ENCODE measurements around the gene SLC25A21.

Gene SLC25A21

GRCh38 chr14:36684946-36685345 lies 487.5 kb downstream of the SLC25A21 start:
- CTCF ChIA-PET = interaction anchor here (0.7 to 2.1 kb wide), 2 partner anchors 29 to 1163 kb away, joined by 4 to 5 read pairs; no protein-coding TSS in a partner anchor

GRCh38 chr14:36683083-36683724 lies 489.2 kb downstream of the SLC25A21 start:
- ChIA-PET POLR2A (no interaction called here), CTCF (interaction anchor here (0.8 kb wide), 1 partner anchor 27 kb away, joined by 3 read pairs; no protein-coding TSS in a partner anchor)
- no peak overlapping the region for H3K27ac ChIP-seq (ENCODE audit: extremely low read depth, low read depth, low read length)
- H3K4me1 ChIP-seq (ENCODE audit: control insufficient read depth, insufficient read depth, low read length) = peaks cover 6% of the 10 kb centered on the region
- H3K4me3 ChIP-seq (ENCODE audit: low read depth, low read length) = no peak overlapping the region
- peaks cover 0 to 2% of the 10 kb centered on the region in 2 experiments; a peak in 1 of 3 replicates for H3K36me3 ChIP-seq (ENCODE audit: control insufficient read depth in 2 of 2, insufficient read depth in 1 of 2, low read length in 2 of 2)
- H3K9me3 ChIP-seq (ENCODE audit: control insufficient read depth, insufficient read depth, low read depth, low read length) = no peaks in the 10 kb centered on the region
- no peak for TF ChIP-seq ZNF221 (tag by site-specific recombination; IDR thresholded peaks at IDR 0.05; ENCODE audit: borderline replicate concordance)
- TF ChIP-seq ZNF324 (tag by site-specific recombination; IDR thresholded peaks at IDR 0.05) = no peak
- TF ChIP-seq ZNF416 (tag by site-specific recombination; IDR thresholded peaks at IDR 0.05) = no peak
- TF ChIP-seq ZNF335 (tag by site-specific recombination; conservative IDR thresholded peaks at IDR 0.05) = no peak
- 0 out of 2 replicates have a peak, but pooled peaks have one; percentile 27 for TF ChIP-seq IKZF3 (tag by site-specific recombination; IDR thresholded peaks at IDR 0.05)
- no peak for TF ChIP-seq ZEB2 (tag by site-specific recombination; IDR thresholded peaks at IDR 0.05)
- no peak for TF ChIP-seq PRDM6 (tag by site-specific recombination; IDR thresholded peaks at IDR 0.05)
- no peak for TF ChIP-seq FEZF1 (tag by site-specific recombination; IDR thresholded peaks at IDR 0.05)
- TF ChIP-seq ZNF391 (tag by site-specific recombination; IDR thresholded peaks at IDR 0.05; ENCODE audit: borderline replicate concordance, low read depth) = no peak
- TF ChIP-seq PBX3 (CRISPR knock-in tag; IDR thresholded peaks at IDR 0.05) = no peak
- TF ChIP-seq ZFP3 (tag by site-specific recombination; IDR thresholded peaks at IDR 0.05; ENCODE audit: low read depth) = no peak
- no peak for TF ChIP-seq TCF7L2 (IDR thresholded peaks at IDR 0.05; ENCODE audit: borderline replicate concordance, low read depth, low read length)
- peak; percentile 53 for TF ChIP-seq ZNF341 (tag by site-specific recombination; IDR thresholded peaks at IDR 0.05; ENCODE audit: low read depth)

More at GRCh38 chr14:36684946-36685345, 487.5 kb downstream of the SLC25A21 start:
- no peaks in the 10 kb centered on the region for H3K36me3 ChIP-seq (ENCODE audit: control insufficient read depth in 2 of 2, insufficient read depth in 1 of 2, low read length in 2 of 2)
- no peak overlapping the region for H3K4me3 ChIP-seq (ENCODE audit: low read depth, low read length)
- no peaks in the 10 kb centered on the region for H3K9me3 ChIP-seq (ENCODE audit: control insufficient read depth, insufficient read depth, low read depth, low read length)
- TF ChIP-seq, protein P1, sequence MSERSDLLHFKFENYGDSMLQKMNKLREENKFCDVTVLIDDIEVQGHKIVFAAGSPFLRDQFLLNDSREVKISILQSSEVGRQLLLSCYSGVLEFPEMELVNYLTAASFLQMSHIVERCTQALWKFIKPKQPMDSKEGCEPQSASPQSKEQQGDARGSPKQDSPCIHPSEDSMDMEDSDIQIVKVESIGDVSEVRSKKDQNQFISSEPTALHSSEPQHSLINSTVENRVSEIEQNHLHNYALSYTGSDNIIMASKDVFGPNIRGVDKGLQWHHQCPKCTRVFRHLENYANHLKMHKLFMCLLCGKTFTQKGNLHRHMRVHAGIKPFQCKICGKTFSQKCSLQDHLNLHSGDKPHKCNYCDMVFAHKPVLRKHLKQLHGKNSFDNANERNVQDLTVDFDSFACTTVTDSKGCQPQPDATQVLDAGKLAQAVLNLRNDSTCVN (tag by site-specific recombination; optimal IDR thresholded peaks at IDR 0.05) = no peak
- TF ChIP-seq SETDB1 (IDR thresholded peaks at IDR 0.05; ENCODE audit: insufficient read length, low read length) (no peak), ZNF132 (tag by site-specific recombination; IDR thresholded peaks at IDR 0.05; ENCODE audit: borderline replicate concordance) (no peak), PRDM6 (tag by site-specific recombination; IDR thresholded peaks at IDR 0.05) (no peak), ZNF510 (tag by site-specific recombination; IDR thresholded peaks at IDR 0.05; ENCODE audit: insufficient replicate concordance) (no peak), ZNF23 (tag by site-specific recombination; IDR thresholded peaks at IDR 0.05; ENCODE audit: borderline replicate concordance) (no peak), ZNF623 (tag by site-specific recombination; IDR thresholded peaks at IDR 0.05) (no peak), ZXDB (tag by site-specific recombination; IDR thresholded peaks at IDR 0.05) (no peak), ZNF223 (tag by site-specific recombination; IDR thresholded peaks at IDR 0.05) (no peak)
- TF ChIP-seq, protein P2, sequence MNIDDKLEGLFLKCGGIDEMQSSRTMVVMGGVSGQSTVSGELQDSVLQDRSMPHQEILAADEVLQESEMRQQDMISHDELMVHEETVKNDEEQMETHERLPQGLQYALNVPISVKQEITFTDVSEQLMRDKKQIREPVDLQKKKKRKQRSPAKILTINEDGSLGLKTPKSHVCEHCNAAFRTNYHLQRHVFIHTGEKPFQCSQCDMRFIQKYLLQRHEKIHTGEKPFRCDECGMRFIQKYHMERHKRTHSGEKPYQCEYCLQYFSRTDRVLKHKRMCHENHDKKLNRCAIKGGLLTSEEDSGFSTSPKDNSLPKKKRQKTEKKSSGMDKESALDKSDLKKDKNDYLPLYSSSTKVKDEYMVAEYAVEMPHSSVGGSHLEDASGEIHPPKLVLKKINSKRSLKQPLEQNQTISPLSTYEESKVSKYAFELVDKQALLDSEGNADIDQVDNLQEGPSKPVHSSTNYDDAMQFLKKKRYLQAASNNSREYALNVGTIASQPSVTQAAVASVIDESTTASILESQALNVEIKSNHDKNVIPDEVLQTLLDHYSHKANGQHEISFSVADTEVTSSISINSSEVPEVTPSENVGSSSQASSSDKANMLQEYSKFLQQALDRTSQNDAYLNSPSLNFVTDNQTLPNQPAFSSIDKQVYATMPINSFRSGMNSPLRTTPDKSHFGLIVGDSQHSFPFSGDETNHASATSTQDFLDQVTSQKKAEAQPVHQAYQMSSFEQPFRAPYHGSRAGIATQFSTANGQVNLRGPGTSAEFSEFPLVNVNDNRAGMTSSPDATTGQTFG (tag by site-specific recombination; IDR thresholded peaks at IDR 0.05; ENCODE audit: borderline replicate concordance) = no peak
- TF ChIP-seq, protein P3, sequence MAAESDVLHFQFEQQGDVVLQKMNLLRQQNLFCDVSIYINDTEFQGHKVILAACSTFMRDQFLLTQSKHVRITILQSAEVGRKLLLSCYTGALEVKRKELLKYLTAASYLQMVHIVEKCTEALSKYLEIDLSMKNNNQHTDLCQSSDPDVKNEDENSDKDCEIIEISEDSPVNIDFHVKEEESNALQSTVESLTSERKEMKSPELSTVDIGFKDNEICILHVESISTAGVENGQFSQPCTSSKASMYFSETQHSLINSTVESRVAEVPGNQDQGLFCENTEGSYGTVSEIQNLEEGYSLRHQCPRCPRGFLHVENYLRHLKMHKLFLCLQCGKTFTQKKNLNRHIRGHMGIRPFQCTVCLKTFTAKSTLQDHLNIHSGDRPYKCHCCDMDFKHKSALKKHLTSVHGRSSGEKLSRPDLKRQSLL (tag by site-specific recombination; IDR thresholded peaks at IDR 0.05) = no peak
- H3K27ac ChIP-seq (ENCODE audit: extremely low read depth, low read depth, low read length) = no peak overlapping the region
- POLR2A ChIA-PET = no interaction called here
- peaks cover 6% of the 10 kb centered on the region for H3K4me1 ChIP-seq (ENCODE audit: control insufficient read depth, insufficient read depth, low read length)
